DMS53 treated with DMSO at 0.1 percent for 48 hours (cell line): Measurements from ENCODE around the gene MEX3A.
"Not testable (repeated sequence)": the region's sequence is repeated elsewhere in the genome, so short reads cannot be mapped to it uniquely, and the experiment has no call there.

ENCODE experiments used
- DNase-seq: peaks from one replicate; lab custom pipeline; 2025; ENCODE audit not compliant: unreplicated experiment; lab: John Stamatoyannopoulos, UW

MEX3A gene

DNA sequence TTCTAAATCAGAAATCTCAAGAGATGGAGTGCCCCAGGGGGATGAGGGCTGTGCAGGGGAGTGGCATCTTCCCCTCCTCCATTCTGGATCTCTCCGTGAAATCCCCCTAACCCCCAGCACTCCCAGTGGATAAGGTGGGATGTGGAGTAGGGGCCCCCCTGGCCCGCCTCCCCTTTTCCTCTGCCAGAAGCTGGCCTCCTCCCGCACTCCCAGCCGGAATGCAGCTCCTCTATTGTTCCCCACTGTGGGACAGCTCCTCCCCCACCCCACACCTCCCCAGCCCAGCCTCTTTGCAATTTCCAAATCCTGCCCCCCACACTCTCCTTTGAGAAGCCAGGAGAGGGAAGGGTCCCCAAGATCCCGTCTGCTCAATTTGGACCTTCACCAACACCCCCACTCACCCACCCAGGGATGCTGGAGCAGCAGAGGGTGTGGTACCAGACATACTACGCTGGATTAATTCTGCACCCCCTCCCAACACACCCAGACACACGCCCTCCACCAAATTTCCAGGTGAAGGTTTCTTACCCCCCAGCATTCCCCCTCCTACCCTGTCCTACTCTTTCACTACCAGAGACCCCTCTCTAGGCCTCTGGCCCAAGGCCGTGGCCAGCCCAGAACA lies 1.9 kb downstream of the MEX3A start:
- DNase-seq, result no peak

DNA sequence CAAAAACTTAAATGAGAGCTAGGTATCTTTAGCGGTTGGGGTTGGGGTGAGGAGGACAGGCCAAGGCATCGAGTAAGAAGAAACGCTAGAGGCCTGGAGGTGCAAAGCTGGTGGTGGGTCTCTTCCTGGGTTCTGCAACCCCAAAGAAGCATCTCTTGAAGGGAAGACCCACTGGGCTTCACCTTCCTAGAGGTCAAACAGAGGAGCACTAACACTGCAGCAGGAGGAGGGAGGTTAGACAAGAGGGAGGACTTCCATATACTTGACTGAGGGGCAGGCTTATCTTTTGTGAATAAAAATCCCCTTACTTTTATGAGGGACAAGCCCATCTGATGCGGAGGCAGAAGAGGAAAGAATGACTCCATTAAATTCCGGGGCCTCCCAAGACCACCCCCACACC lies 2.5 kb downstream of the MEX3A start:
- no peak for DNase-seq

DNA sequence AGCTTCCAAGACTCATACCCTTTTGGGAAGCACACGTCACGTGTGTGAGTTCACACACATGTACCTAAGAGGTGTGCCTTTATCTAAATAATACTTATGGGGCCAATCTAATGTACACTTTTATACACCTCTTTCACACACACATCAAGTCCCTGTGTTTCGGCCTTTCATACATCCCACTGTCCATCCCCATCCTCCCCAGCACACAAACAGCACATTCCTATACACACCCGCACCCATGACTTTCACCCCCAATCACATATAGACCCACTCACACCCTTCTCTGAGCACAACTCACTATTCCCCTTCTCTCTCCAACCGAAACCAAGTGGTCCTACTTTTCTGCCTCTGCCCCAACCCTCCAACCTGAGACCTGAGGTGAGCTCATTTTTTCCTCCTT lies 3.5 kb downstream of the MEX3A start:
- no peak for DNase-seq

DNA sequence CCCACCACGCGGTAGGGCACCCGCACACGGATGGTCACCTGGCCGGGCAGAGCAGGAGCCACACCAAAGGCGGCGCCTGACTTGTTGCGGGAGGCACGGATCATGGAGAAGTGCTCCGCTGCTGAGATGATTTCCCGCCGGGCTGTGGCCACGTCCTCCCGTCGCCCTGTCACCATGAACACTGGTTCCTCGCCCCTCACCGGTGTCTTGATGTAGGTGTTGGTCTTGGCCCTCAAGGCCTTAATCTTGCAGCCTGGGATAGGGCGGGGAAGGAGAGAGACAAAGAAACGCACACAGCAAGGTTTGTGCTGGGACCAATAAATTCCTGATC lies 4.9 kb downstream of the MEX3A start:
- DNase-seq, result no peak

DNA sequence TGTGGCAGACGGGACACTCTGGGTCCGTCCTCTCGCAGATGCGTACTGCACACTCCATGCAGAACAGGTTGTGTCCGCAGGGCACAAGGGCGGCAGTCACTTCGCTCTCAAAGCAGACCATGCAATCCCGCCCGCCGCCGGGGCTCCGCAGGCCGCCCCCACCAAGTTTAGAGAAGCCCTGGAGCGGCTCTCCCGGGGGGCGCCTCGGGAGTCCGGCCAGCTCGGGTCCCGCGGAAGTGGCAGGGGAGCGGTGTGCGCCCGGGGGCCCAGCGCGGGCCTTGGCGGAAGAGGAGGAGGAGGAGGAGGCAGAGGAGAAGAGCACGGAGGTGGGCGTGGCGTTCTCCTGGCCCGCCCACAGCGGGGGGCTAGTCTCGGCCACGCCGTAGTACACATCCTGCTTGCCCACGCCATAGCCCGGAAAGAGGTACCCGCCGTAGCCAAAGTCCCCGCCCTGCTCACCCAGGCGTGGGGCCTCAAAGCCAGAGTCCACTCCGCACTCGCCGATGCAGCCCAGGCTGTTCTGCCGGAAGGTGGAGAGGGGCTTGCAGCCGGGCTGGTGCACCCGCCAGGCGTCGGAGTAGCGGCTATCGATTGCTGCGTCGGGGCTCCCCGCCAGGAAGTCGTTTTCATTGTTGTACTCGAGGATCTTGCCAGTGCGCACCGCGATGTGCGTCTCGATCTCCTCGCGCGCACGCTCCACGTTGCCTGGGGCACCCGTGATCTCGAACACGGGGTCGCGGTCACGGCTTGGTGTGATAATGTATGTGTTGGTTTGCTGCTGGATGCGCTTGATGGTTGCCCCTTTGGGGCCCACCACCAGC lies 5.4 kb downstream of the MEX3A start:
- no peak for DNase-seq

DNA sequence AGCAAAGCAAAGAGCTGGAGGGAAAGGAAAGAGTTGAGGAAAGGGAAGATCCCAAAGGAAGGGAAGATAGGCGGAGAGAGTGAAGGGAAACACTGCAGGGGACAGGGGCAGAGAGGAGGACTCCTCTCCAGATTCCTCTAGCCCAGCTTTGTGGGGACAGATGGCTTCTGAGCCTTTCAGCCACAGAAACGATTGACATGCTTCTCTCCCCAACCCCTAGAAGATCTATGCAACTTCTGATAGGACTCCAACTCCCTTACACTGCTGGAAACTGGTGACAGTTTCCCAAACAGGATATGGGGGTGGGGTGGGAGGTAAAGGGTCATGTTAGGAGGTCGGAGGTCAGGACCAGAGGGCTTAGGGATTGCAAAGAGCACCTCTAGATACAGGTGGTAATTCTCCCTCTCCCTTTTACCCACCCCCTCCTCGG lies 6.5 kb downstream of the MEX3A start:
- DNase-seq, result no peak

DNA sequence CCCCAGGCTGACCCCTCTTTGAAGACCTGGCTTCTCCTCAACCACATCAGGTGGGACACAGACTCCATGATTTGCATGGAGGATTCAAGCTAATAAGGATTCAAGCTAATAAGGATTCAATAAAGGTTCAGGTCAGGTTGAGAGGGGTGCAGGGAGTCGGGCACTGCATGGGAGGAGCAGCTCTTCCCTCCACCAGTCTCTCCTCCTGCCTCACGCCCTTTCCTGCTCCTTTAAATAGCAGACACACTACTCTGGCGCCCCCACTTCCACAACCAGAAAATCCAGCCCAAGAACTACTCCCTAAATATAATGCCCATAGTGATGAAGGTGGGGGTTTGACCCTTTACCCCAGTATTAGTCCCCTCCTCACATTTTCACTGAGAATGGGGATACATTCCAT lies 7.1 kb downstream of the MEX3A start:
- no peak for DNase-seq

DNA sequence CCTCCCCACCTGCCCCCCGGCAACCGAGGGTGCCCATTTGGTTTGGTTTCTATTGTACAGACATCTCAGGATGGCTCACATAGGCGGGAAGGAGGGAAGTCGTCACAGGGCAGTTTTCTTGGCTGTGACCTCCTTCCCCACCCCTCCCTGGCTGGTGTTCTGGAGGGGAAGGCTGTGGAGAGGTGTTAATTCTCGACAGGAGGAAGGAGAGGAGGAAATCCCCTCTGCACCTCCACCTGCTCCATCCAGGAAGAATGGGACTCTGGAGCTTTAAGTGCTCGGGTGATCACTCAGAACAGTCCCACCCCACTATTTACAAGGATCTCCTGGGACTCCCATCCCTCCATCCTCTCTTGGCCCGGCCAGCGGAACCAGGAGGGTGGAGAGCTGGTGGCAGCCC lies 7.6 kb downstream of the MEX3A start:
- no peak for DNase-seq

DNA sequence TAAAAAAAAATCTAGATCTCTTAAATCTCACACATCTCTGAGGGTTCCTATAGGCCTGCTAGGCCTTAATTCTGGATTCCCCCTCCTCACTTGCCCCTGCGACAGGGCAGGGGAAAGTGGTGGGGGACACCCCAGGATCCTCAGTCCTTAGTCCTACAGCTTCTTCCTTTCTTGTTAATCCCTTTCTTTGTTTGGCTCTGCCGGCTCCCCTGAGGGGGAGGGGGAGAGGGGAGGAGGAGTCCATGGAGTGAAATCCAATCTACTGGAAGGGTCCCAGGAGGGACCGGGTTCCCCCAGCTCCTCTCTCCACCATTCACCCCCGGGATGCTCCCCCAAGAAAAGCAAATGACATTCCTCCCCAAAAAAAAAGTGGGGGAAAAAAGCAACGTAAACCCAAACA lies 8.5 kb downstream of the MEX3A start:
- DNase-seq, result no peak

DNA sequence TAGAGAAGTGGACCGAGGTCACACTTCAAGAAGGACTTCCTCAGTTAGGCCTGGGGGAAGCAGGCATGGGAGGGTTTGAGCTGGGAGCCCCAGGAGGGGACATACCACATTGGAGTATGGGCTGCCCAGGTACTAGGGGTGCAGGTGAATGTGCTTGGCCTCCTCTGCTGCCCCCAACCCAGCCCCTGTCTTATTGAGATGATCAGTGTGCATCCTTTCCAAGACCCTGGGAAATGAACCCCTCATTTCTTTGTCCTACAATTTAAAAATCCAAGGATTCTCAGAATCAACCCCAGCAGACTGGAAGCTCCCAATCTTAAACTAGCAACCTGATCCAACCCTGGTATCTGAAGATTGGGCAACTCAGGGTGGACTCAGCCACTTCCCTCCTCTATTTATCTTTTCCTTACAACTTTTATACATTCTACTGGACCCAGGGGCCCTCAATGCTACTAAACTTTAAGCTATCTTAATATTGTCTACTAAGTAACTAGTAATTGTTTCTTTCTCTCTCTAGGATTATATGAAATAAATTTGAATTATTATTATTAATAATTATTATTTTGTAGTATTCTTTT lies 9.1 kb downstream of the MEX3A start:
- no peak for DNase-seq

DNA sequence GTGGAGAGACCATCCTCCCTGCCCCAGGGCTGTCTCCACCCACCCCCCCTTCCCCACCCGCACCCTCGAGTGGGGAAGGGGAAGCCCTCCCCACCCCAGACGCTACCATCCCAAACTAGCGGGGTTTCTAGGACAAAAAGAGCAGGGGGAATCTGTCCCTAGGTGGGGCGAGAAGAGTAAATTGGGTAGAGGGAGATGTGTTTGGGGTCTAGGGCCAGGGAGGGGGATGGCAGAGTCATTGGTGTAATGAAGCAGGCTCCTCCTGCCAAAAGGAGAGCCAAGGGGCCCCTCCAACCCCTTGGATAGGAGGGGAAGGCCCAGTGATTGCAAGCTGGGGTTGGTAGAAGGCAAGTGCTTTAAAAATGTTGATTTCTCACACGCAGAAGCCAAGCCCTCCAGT lies 10.0 kb downstream of the MEX3A start:
- DNase-seq, result no peak

DNA sequence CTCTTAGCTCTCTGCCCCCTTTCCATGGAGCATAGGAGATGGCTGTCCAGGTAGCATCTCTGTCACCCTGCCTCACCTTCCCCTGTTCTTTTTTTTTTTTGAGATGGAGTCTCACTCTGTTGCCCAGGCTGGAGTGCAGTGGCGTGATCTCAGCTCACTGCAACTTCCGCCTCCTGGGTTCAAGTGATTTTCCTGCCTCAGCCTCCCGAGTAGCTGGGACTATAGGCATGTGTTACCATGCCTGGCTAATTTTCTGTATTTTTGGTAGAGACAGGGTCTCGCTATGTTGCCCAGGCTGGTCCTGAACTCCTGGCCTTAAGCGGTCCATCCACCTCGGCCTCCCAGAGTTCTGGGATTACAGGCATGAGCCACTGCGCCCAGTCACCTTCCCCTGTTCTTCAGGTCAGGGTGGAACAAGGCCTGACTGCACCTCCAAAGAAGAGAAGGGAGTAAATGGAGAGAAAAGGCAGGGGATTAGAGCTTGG lies 10.9 kb downstream of the MEX3A start:
- DNase-seq, result not testable (repeated sequence)

DNA sequence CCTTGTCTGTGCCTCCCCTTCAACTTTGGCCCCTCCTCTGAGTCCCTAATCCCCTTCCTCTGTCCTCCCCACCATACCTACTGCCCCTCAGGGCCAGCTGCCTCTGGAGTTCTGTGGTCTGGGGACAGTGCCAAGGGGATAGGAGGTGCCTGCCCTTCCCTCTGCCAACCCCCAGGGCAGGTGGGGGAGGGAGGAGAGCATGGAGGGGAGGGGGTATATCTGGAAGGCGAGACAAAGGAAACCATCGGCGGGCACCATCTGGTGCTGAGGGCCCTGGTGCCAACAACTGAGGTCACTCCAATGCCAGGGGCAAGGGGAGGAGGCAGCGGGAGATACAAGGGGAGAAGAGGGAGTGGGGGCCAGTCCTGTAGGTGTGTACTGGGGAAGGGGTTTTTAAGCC lies 11.7 kb downstream of the MEX3A start:
- DNase-seq, result no peak

DNA sequence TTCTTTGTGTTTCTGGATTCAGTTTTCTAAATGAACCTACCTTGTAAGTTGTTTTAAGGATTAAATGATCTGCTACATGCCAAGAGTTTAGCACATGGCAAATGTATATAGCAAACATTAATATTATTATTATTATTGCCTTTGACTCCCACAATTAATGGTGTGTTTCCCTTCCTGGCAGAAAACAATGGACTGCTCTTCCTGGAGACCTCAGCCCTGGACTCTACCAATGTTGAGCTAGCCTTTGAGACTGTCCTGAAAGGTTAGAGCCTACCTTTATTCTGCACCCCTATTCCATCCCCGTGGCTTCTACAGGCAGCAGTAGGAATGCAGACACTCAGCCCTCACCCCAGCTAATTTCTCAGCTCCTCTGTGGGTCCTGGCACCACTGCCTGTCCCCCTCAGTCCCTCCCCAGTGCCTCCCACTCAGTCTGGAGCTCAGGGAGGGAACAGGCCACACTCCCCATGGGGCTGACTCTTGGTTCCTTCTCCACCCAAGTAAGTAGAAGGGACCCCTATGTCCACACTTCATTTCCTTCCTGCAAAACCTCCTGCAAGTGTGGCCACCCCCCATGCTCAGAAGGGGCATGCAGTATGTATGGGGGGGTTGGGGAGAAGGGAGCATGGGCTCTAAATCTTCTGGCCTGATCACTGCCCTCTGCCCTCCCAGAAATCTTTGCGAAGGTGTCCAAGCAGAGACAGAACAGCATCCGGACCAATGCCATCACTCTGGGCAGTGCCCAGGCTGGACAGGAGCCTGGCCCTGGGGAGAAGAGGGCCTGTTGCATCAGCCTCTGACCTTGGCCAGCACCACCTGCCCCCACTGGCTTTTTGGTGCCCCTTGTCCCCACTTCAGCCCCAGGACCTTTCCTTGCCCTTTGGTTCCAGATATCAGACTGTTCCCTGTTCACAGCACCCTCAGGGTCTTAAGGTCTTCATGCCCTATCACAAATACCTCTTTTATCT lies 12.5 kb downstream of the MEX3A start:
- no peak for DNase-seq

DNA sequence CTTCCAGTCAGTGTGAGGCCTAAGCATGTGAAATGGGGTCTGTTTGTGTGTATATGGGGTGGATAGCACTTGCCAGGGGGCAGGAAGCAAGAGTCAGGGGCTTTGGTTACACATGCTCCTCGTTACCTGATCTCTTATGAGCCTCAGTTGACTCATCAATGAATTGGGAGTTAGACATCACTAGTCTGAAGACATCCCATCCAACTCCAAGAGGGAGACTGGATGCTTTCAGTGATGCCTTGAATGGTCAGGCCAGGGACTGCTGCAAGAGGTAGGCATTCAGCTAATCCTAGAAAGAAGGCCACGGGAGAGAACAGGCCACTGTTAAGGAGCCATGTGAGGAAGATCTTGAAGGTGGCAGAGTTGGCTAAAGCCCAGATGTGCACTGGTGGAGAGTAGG lies 15.0 kb downstream of the MEX3A start:
- DNase-seq, result no peak

DNA sequence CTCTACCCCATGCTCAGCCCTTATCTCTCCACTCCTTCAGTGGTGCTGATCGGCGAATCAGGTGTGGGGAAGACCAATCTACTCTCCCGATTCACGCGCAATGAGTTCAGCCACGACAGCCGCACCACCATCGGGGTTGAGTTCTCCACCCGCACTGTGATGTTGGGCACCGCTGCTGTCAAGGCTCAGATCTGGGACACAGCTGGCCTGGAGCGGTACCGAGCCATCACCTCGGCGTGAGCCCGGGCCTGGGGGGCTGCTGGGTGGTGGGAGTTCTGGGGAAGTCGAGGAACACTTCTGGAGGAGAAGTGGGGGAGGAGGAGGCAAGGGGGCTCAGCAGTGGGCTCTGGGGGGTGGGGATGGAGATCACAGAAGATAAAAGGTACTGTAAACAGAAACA lies 16.4 kb downstream of the MEX3A start:
- DNase-seq, result no peak

DNA sequence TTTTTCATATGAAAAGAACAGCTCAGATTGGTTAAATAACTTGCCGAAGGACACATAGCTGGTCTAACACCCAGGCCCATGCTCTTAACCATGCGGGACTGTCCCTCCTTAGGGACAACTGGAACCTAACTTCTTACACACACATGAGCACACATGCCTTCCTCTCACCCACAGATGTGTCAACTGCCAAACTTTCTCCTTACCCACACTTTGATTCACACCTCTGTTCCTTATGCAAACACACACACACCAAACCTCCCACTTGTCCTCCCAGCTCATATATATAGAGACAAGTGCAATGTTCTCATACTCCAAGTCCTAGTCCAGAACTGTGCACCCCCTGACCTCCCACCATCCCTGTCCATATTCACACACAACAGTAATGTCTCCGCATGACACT lies 17.1 kb downstream of the MEX3A start:
- no peak for DNase-seq

DNA sequence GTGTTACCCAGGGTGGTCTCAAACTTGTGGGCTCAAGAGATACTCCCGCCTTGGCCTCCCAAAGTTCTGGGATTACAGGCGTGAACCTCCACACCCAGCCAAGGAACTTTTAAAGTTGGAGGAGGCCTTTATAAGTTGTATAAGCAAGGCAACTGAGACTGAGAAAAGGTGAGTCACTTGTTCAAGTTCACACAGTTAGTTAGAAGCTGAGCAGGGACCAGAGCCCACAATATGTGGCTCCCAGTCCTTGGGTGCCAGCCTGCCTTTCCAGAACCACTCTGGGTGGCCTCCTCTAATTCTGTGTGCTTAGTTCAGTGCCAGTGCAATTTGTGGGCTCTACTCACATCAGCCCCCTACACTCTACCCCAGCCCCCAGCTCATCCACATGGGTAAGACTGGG lies 17.6 kb downstream of the MEX3A start:
- no peak for DNase-seq

DNA sequence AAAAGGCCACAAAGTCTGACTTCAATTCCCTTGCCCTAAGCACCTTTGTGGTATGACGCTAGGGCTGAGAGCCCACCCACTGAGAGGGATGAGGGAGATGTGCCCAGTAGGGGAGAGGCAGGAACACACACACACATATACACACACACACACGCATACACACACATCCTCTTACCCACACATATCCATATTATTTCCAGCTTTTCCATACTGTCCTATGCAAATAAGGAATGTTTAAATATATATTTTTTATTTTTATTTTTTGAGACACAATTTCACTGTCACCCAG lies 18.3 kb downstream of the MEX3A start:
- no peak for DNase-seq

DNA sequence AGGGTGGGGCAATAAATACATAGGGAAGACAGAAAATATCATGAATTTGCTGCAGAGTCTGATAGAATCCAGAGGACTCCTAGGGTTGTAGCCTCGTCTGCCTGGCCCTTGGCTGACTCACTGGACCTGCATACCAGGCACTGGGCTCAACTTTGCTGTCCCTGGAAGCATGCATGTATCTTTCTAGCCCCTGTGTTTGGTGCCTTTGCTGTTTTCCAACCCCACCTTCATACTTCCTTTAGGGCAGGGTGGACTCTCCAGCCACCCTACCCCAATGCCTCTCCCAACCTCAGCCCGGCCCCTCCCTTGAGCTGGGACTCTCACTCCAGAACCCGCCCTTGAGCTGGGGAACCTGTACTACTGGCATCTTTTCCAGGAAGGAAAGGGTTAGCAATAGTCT lies 20.1 kb downstream of the MEX3A start:
- DNase-seq, result no peak

DNA sequence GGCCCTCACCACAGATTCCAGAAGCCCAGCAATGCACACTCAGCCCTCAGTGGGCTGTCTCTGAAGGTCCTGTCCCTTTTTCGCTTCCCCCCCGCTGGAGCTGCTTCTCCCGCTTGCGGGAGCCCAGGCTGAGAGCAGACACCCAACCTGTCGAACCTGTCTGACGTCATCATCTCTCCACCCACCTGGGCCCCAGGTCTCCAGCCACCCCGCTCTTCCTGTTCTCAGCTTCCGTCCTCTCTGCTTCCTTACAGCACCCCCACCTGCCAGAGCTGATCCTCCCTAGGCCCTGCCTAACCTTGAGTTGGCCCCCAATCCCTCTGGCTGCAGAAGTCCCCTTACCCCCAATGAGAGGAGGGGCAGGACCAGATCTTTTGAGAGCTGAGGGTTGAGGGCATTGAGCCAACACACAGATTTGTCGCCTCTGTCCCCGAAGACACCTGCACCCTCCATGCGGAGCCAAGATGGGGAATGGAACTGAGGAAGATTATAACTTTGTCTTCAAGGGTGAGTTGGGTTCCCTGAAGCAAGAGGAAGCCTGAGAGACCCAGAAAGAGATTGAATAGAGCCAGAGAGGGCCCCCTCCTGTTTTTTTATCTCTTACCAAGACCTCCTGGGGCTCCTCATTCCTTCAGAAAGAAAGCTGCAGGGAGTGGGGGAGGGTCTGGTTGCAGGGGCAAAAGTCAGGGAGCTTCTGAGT lies 21.2 kb downstream of the MEX3A start, which contains the start of gene RAB25:
TSS of gene RAB25 (plus strand) at position 224 of the 700 bp plus-strand sequence. CDS start at position 465, 241 bp downstream.
- peak; percentile 92 for DNase-seq
